ENCODE results near the gene BPIFB6.
"Not testable (repeated sequence)": the region's sequence is repeated elsewhere in the genome, so short reads cannot be mapped to it uniquely, and the experiment has no call there.

BPIFB6 gene

DNA sequence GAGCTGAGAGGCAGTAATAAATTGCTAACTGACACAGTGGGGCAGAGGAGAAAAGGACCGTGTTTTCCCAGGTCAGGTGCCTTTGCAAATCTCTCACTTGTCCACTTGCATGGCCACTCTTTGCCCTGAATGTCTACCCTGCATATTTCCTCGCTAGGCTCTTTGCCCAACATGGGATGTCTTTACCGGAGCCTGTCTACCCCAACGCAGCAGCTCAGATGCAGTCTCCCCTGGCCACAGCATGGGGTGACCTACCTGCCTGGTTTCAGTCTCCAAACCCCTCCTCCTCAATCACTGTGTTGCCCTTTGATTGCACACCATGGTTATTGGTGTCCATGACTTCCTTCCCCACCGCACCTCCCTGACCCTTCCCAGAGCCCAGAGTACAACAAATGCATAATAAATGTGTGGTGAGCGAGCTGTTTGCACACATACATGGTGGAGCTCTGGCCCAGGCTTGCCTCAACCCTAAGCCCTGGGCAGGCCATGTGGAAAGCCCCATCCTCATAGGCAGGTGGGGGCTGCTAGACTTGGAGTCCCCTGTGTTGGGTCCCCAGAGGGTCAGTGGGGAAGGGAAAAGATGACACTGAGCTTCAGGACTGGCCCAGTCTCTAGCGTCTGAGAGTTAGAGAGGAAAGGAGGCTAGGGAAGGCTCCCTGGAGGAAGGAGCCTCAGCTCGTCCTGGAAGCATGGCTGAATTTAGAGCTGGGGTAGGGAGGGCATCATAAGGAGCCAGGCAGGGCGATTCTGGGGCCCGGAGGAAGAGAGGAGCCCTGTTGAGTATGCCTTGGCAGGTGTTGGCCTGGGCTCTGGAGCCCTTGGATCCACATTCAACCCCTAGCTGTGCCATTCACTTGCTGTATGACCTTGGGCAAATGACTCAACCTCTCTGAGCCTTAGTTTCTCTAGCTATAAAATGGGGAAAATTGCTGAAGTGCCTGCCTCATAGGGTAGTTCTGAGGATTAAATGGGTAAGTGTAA lies 4.4 kb upstream of the BPIFB6 start:
- no peak for FAIRE-seq
- DNase-seq (ENCODE audit: extremely low spot score, insufficient read length, low read depth), result no peak

DNA sequence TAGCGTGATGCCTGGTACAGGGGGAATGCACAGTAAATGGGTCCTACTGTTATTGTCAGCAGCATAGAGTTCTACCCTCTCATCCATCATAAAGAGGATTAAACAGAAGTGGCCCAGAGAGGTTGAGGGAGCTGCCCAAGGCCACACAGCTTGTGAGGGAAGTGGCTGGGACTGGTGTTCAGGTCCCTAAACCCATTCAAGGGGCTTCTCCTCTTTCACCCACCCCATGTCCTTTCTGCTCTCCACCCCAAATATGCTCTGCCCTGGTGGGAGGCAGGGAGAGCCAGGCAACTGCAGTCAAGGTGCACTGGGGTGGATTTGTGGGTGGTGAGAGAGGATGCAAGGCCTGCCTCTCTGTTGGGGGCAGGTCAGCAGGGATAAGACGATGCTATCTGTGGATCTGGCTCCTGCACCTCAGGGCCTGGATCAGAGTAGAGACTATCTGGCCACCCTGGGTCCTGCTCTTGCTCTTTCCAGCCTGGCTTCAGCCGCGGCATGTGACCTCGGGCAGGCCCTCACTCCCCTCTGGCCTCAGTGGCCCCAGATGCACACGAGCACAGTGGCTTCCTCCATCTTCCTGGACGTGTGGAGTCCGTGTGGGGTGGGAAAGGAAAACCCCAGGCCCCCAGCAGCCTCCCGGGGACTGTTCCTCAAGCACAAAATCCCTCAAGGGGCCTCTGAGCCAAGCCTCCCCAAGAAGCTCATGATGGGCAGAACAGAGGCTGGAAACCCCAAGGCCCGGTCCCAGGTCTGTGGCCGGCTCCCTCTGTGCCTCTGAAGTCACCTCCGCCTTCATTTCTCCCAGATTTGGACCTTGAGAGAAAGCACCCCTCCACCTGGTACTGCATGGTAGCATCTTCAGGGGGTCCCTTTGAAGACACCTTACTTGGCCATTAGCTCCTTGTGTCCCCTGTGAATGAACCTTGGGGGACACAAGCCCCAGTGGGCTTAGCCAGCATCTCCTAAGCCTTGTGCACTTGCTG lies 3.4 kb upstream of the BPIFB6 start:
- FAIRE-seq, result no peak

DNA sequence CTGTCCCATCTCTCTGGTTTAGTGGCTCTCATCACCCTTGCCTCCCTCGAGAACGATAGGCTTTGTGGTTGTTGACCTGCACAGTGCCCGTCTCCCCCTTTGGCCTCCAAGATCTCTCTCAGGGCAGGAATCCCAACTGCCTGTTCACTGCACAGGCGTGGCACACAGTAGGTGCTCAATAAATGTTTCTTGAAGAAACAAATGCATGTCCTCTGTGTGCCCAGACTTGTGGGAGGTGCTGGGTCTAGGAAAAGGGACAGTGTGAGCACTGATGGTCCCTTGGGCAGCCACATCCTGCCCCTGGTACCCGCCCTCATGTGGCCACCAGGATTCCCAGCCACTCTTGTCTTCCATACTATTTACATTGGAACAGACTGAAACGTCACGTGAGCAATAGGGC lies 2.6 kb upstream of the BPIFB6 start:
- DNase-seq (ENCODE audit: extremely low spot score, insufficient read length, low read depth), result no peak
- FAIRE-seq, result no peak

More for the DNA sequence above, 3.4 kb upstream of the BPIFB6 start:
- DNase-seq (ENCODE audit: extremely low spot score, insufficient read length, low read depth), result no peak

DNA sequence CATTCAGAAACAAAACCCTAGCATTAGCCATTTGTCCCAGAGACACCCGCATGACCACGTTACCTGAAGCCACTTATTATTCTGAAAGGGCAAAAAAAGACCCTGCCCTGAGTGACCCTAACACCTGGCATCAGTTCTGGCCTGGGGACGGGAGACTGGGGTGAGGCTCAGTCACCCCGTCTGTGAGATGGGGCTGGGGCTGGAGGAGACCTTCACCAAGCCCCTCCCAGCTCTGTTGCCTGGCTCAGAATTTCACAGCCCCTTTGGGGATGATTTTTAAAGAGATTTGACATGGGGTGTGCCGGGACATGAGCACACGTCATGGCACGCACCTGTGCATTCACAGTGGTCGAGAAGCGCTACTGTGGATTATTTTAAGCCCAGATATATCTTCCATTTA lies 1.4 kb upstream of the BPIFB6 start:
- DNase-seq (ENCODE audit: extremely low spot score, insufficient read length, low read depth), result no peak
- FAIRE-seq, result no peak

GRCh38 chr20:33030569-33030968 lies 879 bp upstream of the BPIFB6 start:
- FAIRE-seq (no peak), DNase-seq (ENCODE audit: extremely low spot score, insufficient read length, low read depth) (no peak)

DNA sequence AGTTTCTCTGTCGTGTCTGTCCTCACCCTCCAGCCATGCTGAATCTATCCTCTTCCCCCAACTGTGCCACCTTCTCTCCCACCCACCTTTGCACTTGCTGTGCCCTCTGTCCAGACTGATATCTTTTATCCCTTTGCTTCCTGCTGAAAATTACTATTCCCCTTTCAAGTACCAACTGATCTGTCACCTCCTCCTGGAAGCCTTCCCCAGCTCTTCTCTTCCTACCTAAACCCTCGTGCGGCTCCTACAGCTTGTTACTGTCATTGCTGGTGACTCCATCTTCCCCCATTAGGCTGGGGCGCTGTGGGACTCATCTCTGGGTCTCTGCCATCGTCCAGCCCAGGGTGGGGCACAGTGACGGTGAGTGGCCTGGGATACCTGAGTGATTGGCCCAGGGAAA lies 1.1 kb downstream of the BPIFB6 start:
- FAIRE-seq (no peak), DNase-seq (ENCODE audit: extremely low spot score, insufficient read length, low read depth) (no peak)

GRCh38 chr20:33033381-33033780 lies 1.9 kb downstream of the BPIFB6 start:
- DNase-seq (ENCODE audit: extremely low spot score, insufficient read length, low read depth) (no peak), FAIRE-seq (no peak)

DNA sequence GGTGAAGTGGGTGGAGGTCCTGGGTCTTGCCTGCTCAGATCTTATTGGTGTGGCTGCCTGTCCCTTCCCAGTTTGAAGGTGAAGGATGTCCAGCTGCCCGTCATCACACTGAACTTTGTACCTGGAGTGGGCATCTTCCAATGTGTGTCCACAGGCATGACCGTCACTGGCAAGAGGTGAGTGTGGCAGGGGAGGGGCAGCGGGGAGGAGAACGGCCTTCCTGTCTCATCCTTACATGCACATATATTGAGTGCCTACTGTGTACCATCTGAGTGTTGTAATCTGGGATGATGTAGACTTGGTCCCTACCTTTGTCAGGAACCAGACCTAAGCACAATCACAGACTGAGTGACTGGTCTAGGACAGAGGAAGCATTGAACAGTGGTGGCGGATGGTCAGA lies 2.7 kb downstream of the BPIFB6 start:
- FAIRE-seq (no peak), DNase-seq (ENCODE audit: extremely low spot score, insufficient read length, low read depth) (no peak)

DNA sequence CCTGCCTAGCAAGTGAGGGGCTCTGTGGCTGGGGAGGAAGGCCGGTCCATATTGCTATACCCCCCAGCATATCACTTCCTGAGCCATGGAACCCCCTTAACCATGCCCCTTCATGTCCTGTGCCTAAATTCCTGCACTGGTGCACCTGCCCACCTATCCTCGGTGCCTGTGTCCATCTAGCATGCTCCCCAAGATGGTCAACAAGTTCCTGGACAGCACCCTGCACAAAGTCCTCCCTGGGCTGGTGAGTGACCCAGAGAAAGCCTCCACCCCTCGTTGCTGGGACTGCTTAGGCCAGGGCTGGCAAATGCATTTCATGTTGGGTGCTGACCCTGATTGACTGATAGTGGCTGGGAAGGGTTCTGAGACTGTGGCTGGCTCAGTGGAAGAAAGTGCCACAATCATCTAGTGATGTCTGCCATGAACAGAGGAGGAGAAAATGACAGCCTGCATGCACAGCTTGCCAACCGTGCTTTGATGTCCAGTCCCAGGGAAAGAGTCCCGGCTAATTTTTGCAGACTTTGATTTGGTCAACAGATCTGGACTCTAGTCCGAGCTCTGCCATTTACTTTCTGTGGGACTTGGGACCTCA lies 3.5 kb downstream of the BPIFB6 start:
- FAIRE-seq, result no peak
- no peak for DNase-seq (ENCODE audit: extremely low spot score, insufficient read length, low read depth)

DNA sequence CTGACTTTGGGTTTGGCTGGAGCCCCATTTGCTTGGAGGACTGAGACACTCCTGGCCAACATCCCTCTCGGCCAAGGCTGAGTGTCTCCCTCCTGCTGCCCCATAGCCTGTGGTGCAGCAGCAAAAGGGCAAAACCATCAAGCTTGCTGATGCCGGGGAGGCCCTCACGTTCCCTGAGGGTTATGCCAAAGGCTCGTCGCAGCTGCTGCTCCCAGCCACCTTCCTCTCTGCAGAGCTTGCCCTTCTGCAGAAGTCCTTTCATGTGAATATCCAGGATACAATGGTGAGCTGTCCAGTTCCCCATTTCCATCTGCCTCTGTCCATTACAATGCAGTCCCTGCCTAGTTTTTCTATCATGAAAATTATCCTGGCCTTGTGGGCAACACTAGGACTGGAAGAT lies 6.0 kb downstream of the BPIFB6 start:
- DNase-seq (ENCODE audit: extremely low spot score, insufficient read length, low read depth) (no peak), FAIRE-seq (no peak)

DNA sequence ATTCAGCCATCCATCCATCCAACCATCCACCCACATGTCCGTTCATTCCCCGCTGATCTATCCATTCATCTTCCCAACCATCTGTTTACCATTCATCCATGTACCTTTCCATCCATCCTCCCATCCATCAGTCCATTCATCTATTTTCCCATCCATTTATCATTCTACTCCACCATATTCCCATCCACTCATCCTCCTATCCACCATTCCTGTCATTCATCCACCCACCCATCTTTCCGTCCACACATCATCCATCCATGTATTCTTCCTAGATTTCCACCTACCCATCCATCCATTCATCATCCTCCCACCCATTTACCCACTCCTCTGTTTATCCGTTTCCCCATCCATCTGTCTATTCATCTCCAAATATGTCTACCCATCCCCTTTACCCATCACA lies 6.8 kb downstream of the BPIFB6 start:
- FAIRE-seq (no peak), DNase-seq (ENCODE audit: extremely low spot score, insufficient read length, low read depth) (no peak)

DNA sequence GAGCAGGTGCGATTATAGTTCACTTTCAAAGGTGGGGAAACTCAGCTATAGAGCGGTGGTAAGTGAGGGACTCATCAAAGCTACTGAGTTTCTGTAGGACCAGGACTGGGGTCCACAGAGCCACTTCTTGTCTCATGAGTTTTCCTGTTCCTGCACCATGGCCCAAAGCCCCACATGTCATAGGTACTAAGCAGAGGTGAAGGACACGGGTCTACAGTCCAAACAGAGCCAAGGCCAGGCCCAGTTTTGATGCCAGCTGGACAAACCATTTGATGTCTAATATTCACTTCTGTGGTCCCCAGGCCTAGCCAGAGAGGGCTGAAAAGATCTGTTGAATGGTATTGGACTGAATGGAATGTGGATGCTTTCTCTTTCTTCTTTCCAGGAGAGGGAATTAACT lies 11.0 kb downstream of the BPIFB6 start:
- DNase-seq (ENCODE audit: extremely low spot score, insufficient read length, low read depth), result no peak
- no peak for FAIRE-seq

DNA sequence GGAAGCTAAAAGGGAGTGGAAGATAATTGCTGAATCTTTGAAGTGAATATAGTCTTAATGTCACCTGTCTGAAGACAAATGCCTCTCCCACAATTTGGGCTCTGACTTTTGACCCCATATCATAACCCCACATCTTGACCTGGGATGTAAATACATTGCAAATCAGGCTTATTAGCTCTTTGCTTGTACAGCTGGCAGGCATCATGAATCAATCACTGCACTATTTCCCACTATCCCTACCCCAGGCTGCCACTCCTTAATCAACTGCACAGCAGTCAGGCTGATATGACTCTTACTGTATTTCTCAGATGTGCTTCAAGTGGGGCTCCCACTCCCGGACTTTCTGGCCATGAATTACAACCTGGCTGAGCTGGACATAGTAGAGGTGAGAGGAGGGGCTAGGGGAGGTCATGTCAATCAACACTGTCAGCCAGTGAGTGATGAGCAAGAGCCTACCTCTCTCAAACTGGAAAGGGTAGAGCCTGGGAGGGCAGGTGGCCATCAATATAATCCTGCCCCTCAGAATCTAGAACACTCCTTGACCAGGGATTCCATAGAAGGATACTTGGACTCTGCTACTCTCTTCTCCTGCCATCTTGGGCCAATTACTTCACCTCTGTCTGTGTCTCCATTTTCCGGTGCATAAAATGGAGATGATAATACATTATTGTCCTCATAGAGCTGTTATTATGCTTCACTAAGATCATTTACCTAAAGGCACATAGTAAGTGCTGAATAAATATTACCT lies 11.7 kb downstream of the BPIFB6 start:
- FAIRE-seq (no peak), DNase-seq (ENCODE audit: extremely low spot score, insufficient read length, low read depth) (no peak)

DNA sequence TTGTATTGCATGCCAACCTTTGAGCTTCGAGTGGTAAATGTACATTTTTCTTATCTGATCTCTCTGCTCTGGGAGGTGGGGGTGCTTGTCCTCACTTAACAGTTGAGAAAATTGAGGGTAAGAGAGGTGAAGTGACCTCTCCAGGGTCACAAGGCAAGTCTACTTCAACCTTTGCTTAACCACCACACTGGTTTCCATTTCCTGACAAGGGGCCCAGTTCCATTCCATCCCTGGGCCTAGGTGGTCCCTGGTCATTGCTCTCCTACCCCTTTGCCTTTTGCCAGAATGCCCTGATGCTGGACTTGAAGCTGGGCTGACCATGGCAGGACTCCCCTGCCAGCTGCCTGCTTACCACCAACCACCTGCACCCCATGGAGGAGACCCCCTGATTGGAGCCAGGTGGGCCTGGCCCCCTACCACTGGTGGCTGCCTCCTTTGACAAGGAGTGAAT lies 12.3 kb downstream of the BPIFB6 start:
- no peak for DNase-seq (ENCODE audit: extremely low spot score, insufficient read length, low read depth)
- no peak for FAIRE-seq

DNA sequence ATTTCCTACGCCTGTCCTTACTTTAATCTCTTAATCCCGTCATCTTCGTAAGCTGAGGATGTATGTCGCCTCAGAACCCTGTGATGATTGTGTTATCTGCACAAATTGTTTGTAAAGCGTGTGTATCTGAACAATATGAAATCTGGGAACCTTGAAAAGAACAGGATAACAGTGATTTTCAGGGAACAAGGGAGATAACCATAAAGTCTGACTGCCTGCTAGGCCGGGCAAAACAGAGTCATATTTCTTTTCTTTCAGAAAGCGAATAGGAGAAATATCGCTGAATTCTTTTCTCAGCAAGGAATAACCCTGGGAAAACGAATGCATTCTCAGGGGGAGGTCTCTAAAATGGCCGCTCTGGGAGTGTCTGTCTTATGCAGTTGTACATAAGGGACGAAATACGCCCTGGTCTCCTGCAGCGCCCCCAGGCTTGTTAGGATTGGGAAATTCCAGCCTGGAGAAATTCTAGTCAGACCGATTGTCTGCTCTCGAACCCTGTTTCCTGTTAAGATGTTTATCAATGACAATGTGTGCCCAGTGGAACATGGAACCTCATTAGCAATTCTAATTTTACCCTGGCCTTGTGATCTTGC lies 13.8 kb downstream of the BPIFB6 start:
- FAIRE-seq; DNase-seq (ENCODE audit: extremely low spot score, insufficient read length, low read depth): not testable (repeated sequence)

DNA sequence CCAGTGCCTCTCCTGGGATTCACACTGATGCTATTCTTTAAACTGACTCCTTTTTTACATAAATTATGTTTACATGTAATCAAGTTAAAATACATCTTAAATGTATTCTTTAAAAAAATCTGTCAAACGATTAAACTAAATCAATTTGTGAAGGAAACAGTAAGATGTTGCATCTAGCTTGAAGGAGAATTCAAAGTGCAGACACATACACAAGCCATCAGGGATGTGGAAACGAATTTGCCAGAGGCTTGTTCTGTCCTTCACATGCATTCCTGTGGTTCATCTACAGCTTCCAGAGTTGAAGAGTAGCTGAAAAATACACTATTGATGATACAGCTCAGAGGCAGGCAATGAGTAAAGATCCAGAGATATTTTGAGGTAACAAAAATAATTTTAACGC lies 15.0 kb downstream of the BPIFB6 start:
- FAIRE-seq, result no peak

GRCh38 chr20:33051333-33051732 lies 19.9 kb downstream of the BPIFB6 start:
- DNase-seq (ENCODE audit: extremely low spot score, insufficient read length, low read depth) (no peak), FAIRE-seq (no peak)

More for the DNA sequence above, 15.0 kb downstream of the BPIFB6 start:
- DNase-seq (ENCODE audit: extremely low spot score, insufficient read length, low read depth), result no peak

DNA sequence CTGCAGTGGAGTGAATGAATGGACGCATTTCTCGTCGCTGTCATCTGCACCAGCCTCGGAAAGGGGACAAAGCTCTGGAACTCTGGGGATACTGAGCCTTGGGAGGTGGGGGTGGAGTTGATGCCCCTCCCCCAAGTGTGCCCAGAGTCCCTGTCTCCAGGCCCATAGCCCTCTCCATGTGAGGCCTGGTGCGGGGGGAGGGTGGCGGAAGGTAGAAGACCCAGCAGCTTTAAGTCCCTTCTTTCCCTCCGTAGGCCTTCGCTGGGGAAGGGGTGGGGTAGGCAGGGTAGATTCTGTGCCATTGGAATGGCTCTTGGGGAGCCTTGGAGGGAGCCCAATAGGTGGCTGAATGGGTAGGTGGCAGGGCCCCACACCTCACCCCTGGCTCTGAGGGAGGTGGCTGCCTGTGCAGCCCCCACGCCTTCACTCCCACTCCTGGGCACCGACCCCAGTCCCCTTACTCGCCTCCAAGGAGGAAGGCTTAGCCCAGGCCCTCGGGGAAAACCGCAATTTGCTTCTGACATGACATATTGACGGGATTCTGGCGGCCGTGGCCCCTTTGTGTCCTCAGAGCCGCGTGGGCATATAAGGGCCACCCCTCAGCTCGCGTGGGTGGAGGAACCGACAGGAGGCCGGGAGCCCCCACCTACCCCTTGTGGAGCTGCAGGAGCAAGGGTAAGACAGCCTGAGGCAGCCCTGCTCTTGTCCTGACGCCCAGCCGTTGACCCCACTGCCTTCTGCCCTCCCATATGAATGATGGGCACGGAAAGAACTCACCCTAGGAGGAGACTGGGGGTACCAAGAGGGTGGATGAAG lies 22.1 kb downstream of the BPIFB6 start, which contains the start of gene BPIFB3:
TSS of gene BPIFB3 (plus strand) at position 613 of the 816 bp plus-strand sequence. CDS start 1,533 bp downstream, outside the sequence.
- DNase-seq (ENCODE audit: extremely low spot score, insufficient read length, low read depth), result no peak
- no peak for FAIRE-seq

Measured in GM18507 (cell line).